Motor neuron (in vitro differentiated cells): Measurements from ENCODE around the gene MALRD1. TPM values are rescaled to one million over a fixed set of nuclear protein-coding genes. Genes with fewer than 3 reads are reported as not detected.
A peak's percentile ranks its signal among the peaks of the same experiment; 100 is the strongest.
"Not testable (repeated sequence)": the region's sequence is repeated elsewhere in the genome, so short reads cannot be mapped to it uniquely, and the experiment has no call there.

Source experiments
- ATAC-seq, 8 experiments: fragments of 200-7000 bp; cut with Tn5 transposase; replicated peaks in 6 of 8; 2 replicates each; pipeline ENCODE4 v1.8.0; 2021; ENCODE audit warnings: mild to moderate bottlenecking in 8 of 8, moderate library complexity in 8 of 8
- H3K27ac ChIP-seq, 2 donors: fragments of 250-450 bp; sonication (Bioruptor Pico); 2 replicates each; pipeline ENCODE4 v1.9.0; 2021; ENCODE audit warnings: antibody characterized with exemption in 2 of 2, mild to moderate bottlenecking in 2 of 2, moderate library complexity in 1 of 2
- H3K4me1 ChIP-seq, 2 donors: fragments of 250-450 bp; sonication (Bioruptor Pico); replicated peaks in 1 of 2; 2 replicates each; pipeline ENCODE4 v1.6.1; 2021; ENCODE audit warnings: antibody characterized with exemption in 2 of 2, mild to moderate bottlenecking in 2 of 2, moderate library complexity in 1 of 2
- H3K4me3 ChIP-seq, 5 donors: fragments of 250-450 bp; sonication (Bioruptor Pico); 2 replicates each; pipeline ENCODE4 v1.9.0; 2021; ENCODE audit warnings: antibody characterized with exemption in 5 of 5, mild to moderate bottlenecking in 5 of 5, moderate library complexity in 4 of 5
- WGBS, 10 experiments: fragments of 450-650 bp; shearing (Covaris generic); methylation state at CpG; one replicate each; pipeline ENCODE4 v1.0.0; 2022; 5-methylcytosine and 5-hydroxymethylcytosine counted together
- in situ Hi-C, 9 experiments: fragments of 400-800 bp; cut with MboI; loops; one replicate each; pipeline ENCODE4 v1.15.0; 2021; ENCODE audit warnings: low sequenced_read_pairs in 9 of 9, low pct_unique_long_range_greater_than_20kb in 2 of 9; ENCODE audit not compliant: unreplicated experiment in 9 of 9
- total RNA-seq, 8 experiments: library from RNA; unstranded; fragments of 300-600 nt; gene quantifications; 2 replicates each; pipeline versions ENCODE4 v1.2.3 to v1.2.4, GENCODE V29; 2022

MALRD1 gene
- total RNA-seq, 8 experiments from 2014 or later, result 0.04 to 2.4 (median 0.26) TPM

- in situ Hi-C loops, result no loop called here
- Histone ChIP-seq H3K4me1 (peaks cover 0 to 5% of the 10 kb centered on the region in 2 donors), H3K27ac (no peak overlapping the region), H3K4me3 (no peak overlapping the region)
- ATAC-seq, result no peak
- 17 to 100% (median 88%) methylated on average over 1 of the region's 1 CpG; no CpG with 5 or more reads in 4 of the 10 experiments for WGBS, 10 experiments
These were observed 689.8 kb downstream of the MALRD1 start for GRCh38 chr10:19738440-19738839.

GRCh38 chr10:19739232-19739631 is 690.6 kb downstream of the MALRD1 start:
- H3K4me3 ChIP-seq, H3K4me1 ChIP-seq, H3K27ac ChIP-seq, in situ Hi-C loops, ATAC-seq: not testable (repeated sequence)
- WGBS, 10 experiments, result 36 to 100% (median 85%) methylated on average over 1 to 5 of the region's 7 CpGs

GRCh38 chr10:19742144-19742543 is 693.5 kb downstream of the MALRD1 start:
- H3K4me3 ChIP-seq, H3K4me1 ChIP-seq, ATAC-seq, H3K27ac ChIP-seq, in situ Hi-C loops: not testable (repeated sequence)
- 20 to 100% (median 80%) methylated on average over 1 to 4 of the region's 4 CpGs; no CpG with 5 or more reads in 2 of the 10 experiments for whole genome bisulfite sequencing, 10 experiments

GRCh38 chr10:19745672-19746071 is 697.1 kb downstream of the MALRD1 start:
- Histone ChIP-seq H3K27ac (no peak overlapping the region), H3K4me3 (no peak overlapping the region), H3K4me1 (peaks cover 0 to 5% of the 10 kb centered on the region in 2 donors)
- in situ Hi-C loops, result no loop called here
- WGBS, 10 experiments, result 32 to 100% (median 88%) methylated on average over 2 to 4 of the region's 4 CpGs
- no peak for ATAC-seq

- Histone ChIP-seq H3K27ac (no peak overlapping the region), H3K4me1 (no peaks in the 10 kb centered on the region), H3K4me3 (no peak overlapping the region)
- in situ Hi-C loops, result no loop called here
- peak in 2 of 8 experiments; percentile 87 to 98 for ATAC-seq
These were observed 700.7 kb downstream of the MALRD1 start for GRCh38 chr10:19749185-19749729.

- 0 to 100% (median 69%) methylated on average over 1 of the region's 1 CpG for WGBS, 10 experiments
- no peak overlapping the region for H3K27ac ChIP-seq
- in situ Hi-C loops, result no loop called here
- no peak overlapping the region for H3K4me3 ChIP-seq
- H3K4me1 ChIP-seq, result no peaks in the 10 kb centered on the region
- no peak for ATAC-seq
These were observed 702.4 kb downstream of the MALRD1 start for GRCh38 chr10:19750972-19751371.

GRCh38 chr10:19756919-19757318 is 708.3 kb downstream of the MALRD1 start:
- Histone ChIP-seq H3K4me3 (no peak overlapping the region), H3K4me1 (peaks cover 0 to 8% of the 10 kb centered on the region in 2 donors), H3K27ac (no peak overlapping the region)
- 0 to 80% (median 53%) methylated on average over 1 to 3 of the region's 3 CpGs; no CpG with 5 or more reads in 1 of the 10 experiments for WGBS, 10 experiments
- ATAC-seq, result peak in 2 of 8 experiments; percentile 25 to 38
- in situ Hi-C loops, result no loop called here

- 13 to 100% (median 70%) methylated on average over 1 of the region's 1 CpG; no CpG with 5 or more reads in 3 of the 10 experiments for WGBS, 10 experiments
These were observed 713.4 kb downstream of the MALRD1 start for GRCh38 chr10:19762026-19762425.

GRCh38 chr10:19764111-19764510 is 715.5 kb downstream of the MALRD1 start:
- in situ Hi-C loops, result no loop called here
- no peak overlapping the region for H3K27ac ChIP-seq
- WGBS, 10 experiments, result 18 to 100% (median 82%) methylated on average over 1 of the region's 1 CpG
- H3K4me1 ChIP-seq, result no peaks in the 10 kb centered on the region
- no peak for ATAC-seq
- no peak overlapping the region for H3K4me3 ChIP-seq

More at GRCh38 chr10:19762026-19762425, 713.4 kb downstream of the MALRD1 start:
- in situ Hi-C loops, result no loop called here
- no peak for ATAC-seq
- Histone ChIP-seq H3K4me1 (peaks cover 0 to 3% of the 10 kb centered on the region in 2 donors), H3K27ac (no peak overlapping the region), H3K4me3 (no peak overlapping the region)

- in situ Hi-C loops, result no loop called here
- Histone ChIP-seq H3K4me3 (no peak overlapping the region), H3K4me1 (no peaks in the 10 kb centered on the region), H3K27ac (no peak overlapping the region)
- no peak for ATAC-seq
- 0 to 88% (median 56%) methylated on average over 1 to 6 of the region's 7 CpGs; no CpG with 5 or more reads in 2 of the 10 experiments for WGBS, 10 experiments
These were observed 719.3 kb downstream of the MALRD1 start for GRCh38 chr10:19767876-19768275.

- in situ Hi-C loops, result not testable (repeated sequence)
These were observed 721.2 kb downstream of the MALRD1 start for GRCh38 chr10:19769826-19770225.

GRCh38 chr10:19772972-19773371 is 724.4 kb downstream of the MALRD1 start:
- H3K4me1 ChIP-seq, result no peaks in the 10 kb centered on the region
- in situ Hi-C loops, result no loop called here
- peak in 3 of 8 experiments; percentile 50 to 96 (median 92) for ATAC-seq
- 0 to 100% (median 77%) methylated on average over 1 to 2 of the region's 2 CpGs; no CpG with 5 or more reads in 2 of the 10 experiments for WGBS, 10 experiments
- no peak overlapping the region for H3K4me3 ChIP-seq
- H3K27ac ChIP-seq, result no peak overlapping the region

More at GRCh38 chr10:19769826-19770225, 721.2 kb downstream of the MALRD1 start:
- not testable (repeated sequence) for H3K27ac ChIP-seq, H3K4me3 ChIP-seq, H3K4me1 ChIP-seq, ATAC-seq
- WGBS, 10 experiments, result 31 to 98% (median 83%) methylated on average over 2 to 3 of the region's 3 CpGs

- in situ Hi-C loops, result no loop called here
- Histone ChIP-seq H3K4me3 (no peak overlapping the region), H3K4me1 (no peaks in the 10 kb centered on the region), H3K27ac (no peak overlapping the region)
- no peak for ATAC-seq
- WGBS, 10 experiments, result 6 to 92% (median 73%) methylated on average over 1 to 2 of the region's 2 CpGs; no CpG with 5 or more reads in 2 of the 10 experiments
These were observed 726.7 kb downstream of the MALRD1 start for GRCh38 chr10:19775296-19775695.

- in situ Hi-C loops, result no loop called here
- WGBS, 10 experiments, result 8 to 80% (median 53%) methylated on average over 1 to 2 of the region's 2 CpGs; no CpG with 5 or more reads in 1 of the 10 experiments
- no peak overlapping the region for H3K4me3 ChIP-seq
- H3K27ac ChIP-seq, result no peak overlapping the region
- ATAC-seq, result no peak
- H3K4me1 ChIP-seq, result no peaks in the 10 kb centered on the region
These were observed 729.2 kb downstream of the MALRD1 start for GRCh38 chr10:19777806-19778205.
